Left lobe of liver (tissue), 2 donors: ENCODE measurements around the gene BCL7A. TPM values are rescaled to one million over a fixed set of nuclear protein-coding genes. Genes with fewer than 3 reads are reported as not detected.
"Not testable (repeated sequence)": the region's sequence is repeated elsewhere in the genome, so short reads cannot be mapped to it uniquely, and the experiment has no call there.

Source experiments
- ATAC-seq: fragments of 200-7000 bp; cut with Tn5 transposase; one replicate; pipeline ENCODE4 v1.9.1; 2020; ENCODE audit warnings: mild to moderate bottlenecking, moderate library complexity
- DNase-seq: peaks from one replicate; pipeline ENCODE4 v3.0.0-alpha.2; 2020; ENCODE audit warnings: low spot score
- total RNA-seq: library from RNA; stranded (reverse); gene quantifications from one replicate; pipeline ENCODE4 v1.2.1, GENCODE V29; 2021
- donor health status: DM: no; HTN: no; CAD: no; lungs with moderate emphysema.
- donor health status: DM: no; HTN: yes; CAD: no.

The BCL7A gene
- total RNA-seq, 1 donor from 2014 or later = 5.2 TPM

- DNase-seq (peak; percentile 58), ATAC-seq (peak; percentile 23)
Observed at GRCh38 chr12:122024132-122024785, 2.6 kb downstream of the BCL7A start.

DNA sequence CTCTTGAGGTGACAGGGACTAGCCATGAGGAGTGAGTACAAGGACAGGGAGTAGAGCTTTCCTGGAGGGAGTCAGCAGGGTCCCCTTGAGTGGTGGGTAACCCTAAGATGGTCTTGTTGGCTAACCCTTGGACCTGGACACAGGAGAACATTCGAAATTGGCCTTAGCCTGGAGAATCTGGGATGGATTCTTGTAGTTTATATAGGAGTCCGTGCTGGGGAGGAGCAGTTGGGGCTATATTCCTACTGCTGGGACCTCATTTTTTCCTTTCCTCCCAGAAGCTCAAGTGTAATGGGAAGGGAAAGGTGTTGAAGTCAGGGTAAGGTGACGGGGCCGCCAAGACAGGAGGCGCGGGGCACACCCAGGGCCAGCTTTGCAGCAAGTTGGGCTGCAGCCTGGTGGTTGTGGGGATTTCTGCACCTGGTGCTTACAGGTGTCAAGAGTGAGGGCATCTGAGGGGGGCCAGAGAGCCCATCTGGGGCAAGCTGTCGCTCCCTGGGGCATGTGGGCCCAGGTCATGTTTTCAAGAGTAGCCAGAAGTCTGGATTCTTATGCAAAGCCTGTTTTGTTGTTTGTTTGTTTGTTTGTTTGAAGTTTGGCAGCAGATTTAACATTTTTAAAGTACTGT, 5.1 kb downstream of the BCL7A start:
- DNase-seq (no peak), ATAC-seq (no peak)

GRCh38 chr12:122028165-122028904, 6.7 kb downstream of the BCL7A start:
- no peak for DNase-seq
- no peak for ATAC-seq

DNA sequence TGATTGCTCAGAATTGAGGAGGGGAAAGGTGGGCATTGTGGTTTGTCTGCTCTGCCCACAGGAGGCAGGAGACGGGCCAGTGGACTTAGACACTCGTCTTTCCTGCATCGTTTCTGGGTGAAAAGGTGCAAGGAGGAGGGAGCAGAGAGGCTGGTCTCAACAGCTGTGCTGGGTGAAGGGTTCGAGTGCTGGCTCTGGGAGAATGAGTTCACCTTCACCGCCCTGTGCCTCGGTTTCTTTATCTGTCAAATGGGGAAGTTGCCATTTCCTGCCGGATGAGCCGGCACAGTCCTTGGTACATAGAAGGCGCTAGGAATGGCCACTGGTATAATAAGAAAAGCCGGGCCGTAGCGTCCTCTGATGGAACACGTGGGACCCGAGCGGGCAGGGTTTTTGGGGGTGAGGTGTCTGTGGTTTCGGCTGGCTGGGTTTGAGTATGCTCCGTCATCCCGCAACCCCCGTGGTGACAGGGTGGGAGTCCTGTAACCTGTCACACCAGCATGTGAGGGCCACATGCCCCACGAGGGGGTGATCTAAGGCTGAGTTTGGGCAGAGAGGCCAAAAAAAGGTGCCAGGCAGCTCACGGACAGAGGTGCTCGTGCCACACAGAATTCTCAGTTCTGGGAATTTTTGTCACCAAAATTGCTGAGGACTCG, 7.3 kb downstream of the BCL7A start:
- ATAC-seq = peak; percentile 20

DNA sequence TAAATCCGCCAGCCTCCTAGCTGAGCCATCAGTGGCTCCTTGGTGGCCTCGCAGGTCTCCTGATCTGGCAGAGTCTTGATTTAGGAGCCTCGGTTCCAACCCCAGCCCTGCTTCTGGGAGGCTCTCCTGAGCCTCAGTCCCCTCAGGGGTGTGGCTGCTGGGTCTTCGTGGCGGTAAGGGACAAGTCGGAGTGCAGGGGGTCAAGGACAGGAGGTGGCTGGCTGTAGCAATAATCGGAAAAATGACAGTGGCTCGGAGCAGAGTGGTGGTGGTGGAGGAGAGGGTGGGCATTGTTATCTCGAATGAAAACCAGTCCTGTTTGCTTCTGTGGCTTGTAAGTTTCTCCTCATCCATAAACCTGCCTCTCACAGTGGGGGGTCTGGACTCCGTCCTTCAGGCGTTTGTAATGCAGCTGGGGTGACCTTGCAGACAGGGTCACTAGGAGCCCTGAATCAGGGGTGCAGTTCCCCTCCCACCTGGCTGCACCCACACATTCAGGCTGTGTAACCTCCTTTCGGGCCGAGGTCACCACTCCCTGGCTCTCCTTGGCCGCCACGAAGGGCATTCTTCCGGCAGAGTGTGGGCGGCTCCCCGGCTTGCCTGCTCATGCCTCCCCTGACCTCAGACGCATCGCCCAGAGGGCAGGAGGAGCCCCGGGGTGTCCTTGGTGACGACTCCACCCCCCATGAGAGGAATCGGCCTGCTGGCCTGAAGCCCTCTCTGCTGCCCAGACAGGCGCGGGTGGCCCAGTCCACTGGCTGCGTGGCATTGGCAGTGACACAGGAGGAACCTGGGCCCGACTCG, 8.1 kb downstream of the BCL7A start:
- peak; percentile 31 for ATAC-seq

More for the DNA sequence above, 7.3 kb downstream of the BCL7A start:
- no peak for DNase-seq

DNA sequence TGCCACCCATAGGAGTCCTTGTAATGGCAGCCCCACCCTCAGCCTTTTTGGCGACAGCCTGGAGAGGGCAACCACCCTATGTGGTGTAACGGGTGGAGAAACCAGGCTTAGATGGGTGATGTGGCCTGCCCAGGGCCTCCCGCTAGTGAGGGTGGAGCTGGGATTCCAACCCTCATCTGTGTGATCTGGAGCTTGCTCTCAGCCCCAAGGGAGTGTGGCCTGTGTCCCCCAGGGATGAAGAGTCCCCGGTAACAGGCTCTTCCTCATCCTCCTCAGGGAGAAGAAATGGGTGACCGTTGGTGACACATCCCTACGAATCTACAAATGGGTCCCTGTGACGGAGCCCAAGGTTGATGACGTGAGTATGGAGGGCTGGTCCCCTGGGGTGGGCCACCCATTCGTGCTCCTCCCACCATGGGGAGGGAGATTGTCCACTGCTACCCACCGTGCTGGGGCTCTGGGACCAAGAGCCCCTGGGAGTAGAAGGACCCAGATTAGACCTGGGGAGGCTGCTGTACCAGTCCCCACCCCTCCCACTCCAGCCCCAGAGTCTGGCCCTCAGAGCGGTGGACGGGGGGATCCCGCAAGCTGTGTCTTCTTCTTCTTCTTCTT, 8.8 kb downstream of the BCL7A start:
- DNase-seq (no peak), ATAC-seq (no peak)

More for the DNA sequence above, 8.1 kb downstream of the BCL7A start:
- DNase-seq = no peak

GRCh38 chr12:122031342-122032216, 9.9 kb downstream of the BCL7A start:
- ATAC-seq (peak; percentile 87), DNase-seq (peak; percentile 61)

DNA sequence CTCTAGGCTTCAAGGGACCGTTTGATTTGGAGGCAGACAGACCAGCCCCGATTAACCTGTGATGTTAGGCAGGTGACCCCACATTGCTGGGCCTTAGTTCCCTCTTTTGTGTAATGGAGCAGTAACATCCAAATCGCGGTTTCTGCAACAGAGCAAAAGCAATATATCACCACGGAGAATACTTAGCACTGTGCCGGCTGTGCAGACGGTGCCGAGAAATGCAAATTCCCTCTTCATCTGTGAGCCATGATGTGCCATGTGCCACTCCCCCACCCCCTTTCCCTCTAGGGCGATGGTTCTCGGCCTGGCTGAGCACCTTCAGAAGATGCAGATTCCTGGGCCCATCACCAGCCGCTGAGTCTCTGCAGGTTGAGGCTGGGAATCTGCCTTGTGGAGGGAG, 10.9 kb downstream of the BCL7A start:
- ATAC-seq (no peak), DNase-seq (no peak)

- ATAC-seq (no peak), DNase-seq (no peak)
Observed at GRCh38 chr12:122035292-122035691, 13.6 kb downstream of the BCL7A start.

- no peak for ATAC-seq
- no peak for DNase-seq
Observed at GRCh38 chr12:122036153-122036552, 14.5 kb downstream of the BCL7A start.

GRCh38 chr12:122040579-122041386, 19.1 kb downstream of the BCL7A start:
- ATAC-seq (peak; percentile 93), DNase-seq (peak; percentile 69)

DNA sequence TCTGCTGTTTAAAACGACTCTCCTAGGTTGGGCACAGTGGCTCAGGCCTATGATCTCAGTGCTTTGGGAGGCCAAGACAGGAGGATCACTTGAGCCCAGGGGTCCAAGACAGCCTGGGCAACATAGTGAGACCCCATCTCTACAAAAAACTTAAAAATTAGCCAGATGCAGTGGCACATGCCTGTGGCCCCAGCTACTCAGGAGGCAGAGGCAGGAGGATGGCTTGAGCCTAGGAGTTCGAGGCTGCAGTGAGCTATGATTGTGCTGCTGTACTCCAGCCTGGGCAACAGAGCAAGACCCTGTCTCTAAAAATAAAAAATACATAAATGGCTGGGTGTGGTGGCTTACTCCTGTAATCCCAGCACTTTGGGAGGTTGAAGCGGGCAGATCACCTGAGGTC, 19.8 kb downstream of the BCL7A start:
- DNase-seq, ATAC-seq: not testable (repeated sequence)

DNA sequence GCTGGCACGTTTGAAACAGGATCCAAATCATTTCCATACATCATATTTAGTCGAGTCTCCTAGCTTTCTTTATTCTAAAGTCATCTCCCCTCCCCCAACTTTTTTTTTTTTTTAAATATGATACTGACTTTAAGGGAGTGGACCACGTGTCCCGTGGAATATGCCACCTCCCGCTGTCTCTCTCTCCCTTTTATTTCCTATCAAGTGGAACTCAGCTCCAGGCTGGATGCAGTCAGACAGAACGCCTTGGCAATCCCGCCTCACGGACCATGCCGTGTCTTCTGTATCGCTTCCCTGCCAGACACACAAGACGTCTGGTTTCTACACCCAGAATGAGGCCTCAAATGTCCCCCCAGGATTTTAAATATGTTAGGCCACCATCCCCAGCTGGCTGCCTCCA, 21.2 kb downstream of the BCL7A start:
- ATAC-seq = no peak
- no peak for DNase-seq

DNA sequence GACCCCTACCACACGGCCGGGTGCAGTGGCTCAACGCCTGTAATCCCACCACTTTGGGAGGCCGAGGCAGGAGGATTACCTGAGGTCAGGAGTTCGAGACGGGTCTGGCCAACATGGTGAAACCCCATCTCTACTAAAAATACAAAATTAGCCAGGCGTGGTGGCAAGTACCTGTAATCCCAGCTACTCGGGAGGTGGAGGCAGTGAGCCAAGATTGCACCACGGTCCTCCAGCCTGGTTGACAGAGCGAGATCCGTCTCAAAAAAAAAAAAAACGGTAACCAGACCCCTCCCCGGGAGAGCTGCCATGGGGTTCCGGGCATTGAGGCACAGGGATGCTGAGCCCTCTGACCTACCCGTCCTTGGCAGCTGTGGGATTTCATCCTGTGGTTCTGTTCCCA, 21.8 kb downstream of the BCL7A start:
- no peak for DNase-seq

DNA sequence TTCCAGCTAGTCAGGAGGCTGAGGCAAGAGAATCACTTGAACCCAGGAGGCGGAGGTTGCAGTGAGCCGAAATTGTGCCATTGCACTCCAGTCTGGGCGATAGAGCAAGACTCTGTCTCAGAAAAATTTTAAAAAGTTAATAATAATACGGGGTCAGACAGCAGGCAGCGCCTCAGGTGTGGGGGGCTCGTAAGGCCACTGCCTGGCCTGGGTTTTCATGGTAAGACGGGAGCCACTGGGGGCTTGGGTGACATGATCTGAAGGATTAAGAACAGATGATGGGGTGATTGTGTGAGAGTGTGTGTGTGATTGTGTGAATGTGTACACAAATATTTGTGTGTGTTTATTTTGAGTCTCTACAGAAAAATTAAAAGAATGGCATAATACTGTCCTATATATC, 23.6 kb downstream of the BCL7A start:
- no peak for ATAC-seq
- no peak for DNase-seq

More for the DNA sequence above, 21.8 kb downstream of the BCL7A start:
- ATAC-seq = no peak

DNA sequence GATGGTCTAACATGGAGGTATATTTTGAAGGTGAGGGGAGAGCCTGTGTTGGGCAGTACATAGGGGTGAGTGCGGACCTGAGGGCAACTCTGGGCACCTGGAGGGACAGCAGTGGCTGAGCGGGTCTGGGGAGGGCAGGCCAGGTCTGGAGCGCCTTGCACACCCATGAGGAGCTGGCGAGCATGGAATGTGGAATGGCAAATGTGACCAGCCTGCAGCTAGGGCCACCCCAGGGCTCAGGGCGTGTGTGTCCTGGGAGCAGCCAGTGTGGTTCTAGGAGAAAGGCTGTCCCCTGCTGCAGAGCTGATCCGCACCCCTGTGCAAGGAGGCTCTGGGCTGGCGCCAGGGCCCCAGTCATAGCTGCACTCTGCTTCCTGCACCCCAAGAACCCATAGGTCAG, 24.5 kb downstream of the BCL7A start:
- ATAC-seq (no peak), DNase-seq (no peak)

GRCh38 chr12:122048151-122048550, 26.5 kb downstream of the BCL7A start:
- ATAC-seq (no peak), DNase-seq (no peak)

DNA sequence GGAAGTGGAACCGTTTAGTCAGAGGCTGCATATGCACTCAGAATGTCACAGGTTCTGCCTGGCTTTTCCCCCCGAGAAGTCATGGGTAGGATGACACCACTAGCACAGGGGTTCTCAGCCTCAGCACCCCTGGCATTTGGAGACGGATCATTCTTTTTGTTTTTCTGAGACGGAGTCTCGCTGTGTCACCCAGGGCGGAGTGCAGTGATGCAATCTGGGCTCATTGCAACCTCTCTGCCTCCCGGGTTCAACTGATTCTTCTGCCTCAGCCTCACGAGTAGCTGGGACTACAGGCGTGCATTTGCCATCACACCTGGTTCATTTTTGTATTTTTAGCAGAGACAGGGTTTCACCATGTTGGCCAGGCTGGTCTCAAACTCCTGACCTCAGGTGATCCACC, 28.1 kb downstream of the BCL7A start:
- DNase-seq (no peak), ATAC-seq (no peak)
